HK-2 (cell line): ENCODE measurements around the gene CDH24.
A peak's percentile ranks its signal among the peaks of the same experiment; 100 is the strongest.

Experiments
- DNase-seq: peaks from one replicate; pipeline ENCODE4 v3.0.0-alpha.2; 2018; ENCODE audit not compliant: unreplicated experiment

The CDH24 gene

DNA sequence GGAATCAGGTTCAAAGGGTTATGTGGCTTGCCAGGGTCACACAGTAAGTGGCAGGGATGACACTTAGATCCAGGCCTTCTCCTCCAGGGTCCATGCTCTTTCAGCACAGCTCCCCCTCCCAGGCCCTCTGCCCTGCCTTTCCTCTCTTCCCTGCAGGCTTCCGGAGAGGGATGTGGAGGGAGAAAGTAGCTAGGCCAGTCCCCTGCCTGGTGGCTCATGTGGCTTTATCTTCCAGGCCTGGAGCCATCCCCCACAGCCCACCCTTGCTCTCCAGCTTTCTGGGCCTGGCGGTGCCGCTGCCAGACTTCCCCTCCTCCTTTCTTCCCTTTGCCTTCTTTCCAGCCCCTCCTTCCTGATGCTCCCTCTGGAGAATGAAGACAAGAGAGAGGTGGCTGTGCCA lies 13.6 kb downstream of the CDH24 start:
- no peak for DNase-seq

DNA sequence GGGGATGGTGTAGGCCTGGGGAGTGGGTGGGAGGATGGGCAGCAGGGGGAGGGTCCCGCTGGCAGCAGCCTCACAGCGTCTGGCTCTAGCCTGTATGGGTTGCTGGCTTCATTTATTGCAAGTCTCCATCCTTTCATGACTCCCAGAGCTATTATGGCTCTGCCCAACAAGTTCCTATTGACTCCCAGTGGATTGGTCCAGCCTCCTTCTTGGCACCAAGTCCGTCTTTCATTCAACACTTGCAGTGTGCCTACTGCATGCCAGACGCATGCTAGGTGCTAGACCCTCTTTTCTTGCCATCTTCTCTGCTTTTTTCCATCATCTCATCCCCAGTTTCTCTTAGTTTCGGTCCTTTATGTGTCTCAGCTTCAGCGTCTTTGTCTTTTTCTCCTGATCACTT lies 14.2 kb downstream of the CDH24 start:
- DNase-seq: no peak

DNA sequence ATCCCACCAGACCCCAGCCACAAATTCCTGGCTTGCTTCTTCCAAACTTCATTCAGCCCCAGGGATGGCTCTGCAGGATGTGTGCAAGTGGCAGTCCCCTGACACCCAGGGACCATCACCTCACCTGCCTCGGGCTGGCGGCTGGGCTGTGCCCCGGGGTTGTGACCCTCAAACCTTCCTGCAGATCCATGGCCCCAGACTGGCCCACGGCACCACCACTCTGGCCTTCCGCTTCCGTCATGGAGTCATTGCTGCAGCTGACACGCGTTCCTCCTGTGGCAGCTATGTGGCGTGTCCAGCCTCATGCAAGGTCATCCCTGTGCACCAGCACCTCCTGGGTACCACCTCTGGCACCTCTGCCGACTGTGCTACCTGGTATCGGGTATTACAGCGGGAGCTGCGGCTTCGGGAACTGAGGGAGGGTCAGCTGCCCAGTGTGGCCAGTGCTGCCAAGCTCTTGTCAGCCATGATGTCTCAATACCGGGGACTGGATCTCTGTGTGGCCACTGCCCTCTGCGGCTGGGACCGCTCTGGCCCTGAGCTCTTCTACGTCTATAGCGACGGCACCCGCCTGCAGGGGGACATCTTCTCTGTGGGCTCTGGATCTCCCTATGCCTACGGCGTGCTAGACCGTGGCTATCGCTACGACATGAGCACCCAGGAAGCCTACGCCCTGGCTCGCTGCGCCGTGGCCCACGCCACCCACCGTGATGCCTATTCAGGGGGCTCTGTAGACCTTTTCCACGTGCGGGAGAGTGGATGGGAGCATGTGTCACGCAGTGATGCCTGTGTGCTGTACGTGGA lies 15.0 kb downstream of the CDH24 start, which contains the start of gene PSMB11:
TSS of gene PSMB11 (plus strand) at position 51 of the 804 bp plus-strand sequence. CDS start at position 65, 14 bp downstream.
- DNase-seq: no peak

DNA sequence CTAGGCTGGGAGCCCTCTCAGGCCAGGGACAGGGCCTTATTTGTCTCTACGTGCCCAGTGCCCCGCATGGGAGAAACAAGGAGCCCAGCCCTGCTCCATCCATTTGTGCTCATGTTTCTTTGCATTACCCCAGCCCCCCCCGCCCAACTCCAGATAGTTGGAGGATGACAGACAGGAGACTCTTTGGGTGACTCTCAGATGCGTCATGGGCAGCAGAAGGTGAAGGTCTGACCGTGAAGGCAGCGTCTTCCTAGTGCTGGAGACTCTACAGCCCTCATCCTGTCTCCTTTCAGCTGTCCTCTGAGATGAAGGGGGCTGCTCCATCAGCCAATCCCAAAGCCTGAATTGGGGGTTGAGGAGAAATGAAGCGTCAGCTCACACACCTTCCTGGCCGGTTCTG lies 15.6 kb downstream of the CDH24 start:
- DNase-seq: no peak

DNA sequence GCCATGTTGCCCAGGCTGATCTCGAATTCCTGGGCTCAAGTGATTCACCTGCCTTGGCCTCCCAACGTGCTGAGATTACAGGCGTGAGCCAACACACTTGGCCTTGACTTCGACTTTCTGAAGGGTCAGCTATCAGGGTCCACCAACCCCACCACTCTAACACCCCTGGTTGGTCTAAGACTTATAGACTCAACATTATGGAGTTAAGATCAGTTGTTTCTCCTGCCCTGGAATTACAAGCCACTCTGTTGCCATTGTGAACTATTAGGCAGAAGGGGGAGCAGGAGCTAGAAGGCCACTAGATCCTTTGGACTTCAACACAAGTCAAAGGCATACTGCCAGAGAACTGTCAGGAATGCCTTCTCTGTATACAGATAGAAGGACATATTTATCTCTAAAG lies 17.2 kb downstream of the CDH24 start:
- DNase-seq: no peak

DNA sequence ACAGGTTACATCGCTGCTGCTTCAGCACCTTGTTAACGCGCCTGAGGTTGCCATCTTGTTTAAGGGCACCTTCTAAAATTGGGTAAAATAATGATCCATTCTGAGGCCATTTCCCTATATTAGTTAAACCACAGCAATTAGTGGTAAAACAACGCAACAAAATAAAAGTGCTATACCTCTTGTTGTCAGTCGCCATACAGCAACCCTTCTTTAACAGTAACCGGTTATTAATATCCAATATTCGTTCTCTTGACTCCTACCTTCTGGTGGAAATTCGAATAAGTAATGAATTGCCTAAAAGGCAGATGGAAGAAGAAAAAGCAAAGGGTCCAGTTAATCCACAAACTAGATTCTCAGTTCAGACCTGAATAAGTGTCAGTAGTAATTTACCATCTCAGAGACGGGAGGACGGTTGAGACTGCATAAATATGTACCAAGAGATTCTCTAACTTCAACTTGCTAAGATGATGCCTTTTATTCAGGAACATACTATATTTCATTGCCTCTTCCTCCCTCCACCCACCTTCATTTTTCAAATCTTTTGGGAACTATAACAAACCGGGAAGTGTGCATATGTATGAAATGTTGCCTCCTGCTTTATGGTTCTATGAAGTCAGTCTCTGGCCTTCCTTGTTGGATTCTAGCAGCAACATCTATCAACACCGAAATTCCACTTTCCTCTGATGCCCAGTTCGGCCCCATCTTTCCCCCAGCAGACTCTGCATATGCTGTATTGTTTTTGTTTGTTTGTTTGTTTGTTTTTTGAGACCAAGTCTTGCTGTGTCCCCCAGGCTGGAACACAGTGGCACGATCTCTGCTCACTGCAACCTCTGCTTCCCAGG lies 21.8 kb downstream of the CDH24 start:
- DNase-seq: no peak

DNA sequence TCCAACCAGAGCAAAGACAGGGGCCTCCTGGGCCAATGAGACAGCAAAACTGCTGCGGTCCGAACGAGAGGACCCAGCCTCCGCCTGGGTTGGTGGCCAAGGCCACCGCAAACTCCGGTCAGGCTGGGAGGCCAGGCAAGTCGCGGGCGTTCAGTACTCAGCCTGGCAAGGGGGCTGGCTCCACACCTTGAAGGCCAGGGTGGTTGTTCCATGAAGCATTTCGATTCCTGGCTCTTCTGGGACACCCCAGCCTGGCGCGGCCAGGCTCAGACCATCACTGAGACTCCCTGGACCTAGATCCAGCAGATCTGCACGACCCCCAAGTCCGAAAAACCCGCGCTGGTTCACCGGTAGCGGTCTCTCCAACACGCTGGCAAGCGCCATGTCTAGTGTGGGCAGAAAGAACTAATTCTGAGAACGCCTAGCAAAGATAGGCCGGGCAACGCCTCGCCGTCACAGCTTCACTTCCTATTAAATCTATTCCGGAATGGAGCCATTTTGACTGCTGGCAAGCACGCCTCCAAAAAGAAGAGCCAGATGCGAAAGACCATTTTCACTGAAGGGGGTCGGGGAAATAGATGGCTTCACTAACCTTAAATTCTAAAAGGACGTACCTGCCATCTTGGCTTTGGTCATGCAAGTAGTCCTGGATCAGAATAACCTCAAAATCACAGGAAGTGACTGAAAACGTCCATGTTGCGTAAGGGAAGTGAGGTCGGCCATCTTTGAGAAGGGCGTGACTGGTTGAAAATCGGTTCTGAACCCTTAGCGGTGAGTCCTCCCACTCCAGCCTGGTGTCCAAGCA lies 22.6 kb downstream of the CDH24 start, which contains the start of gene PSMB5:
TSS of gene PSMB5 (minus strand) at position 403 of the 805 bp plus-strand sequence. CDS start at position 384, 19 bp downstream.
- peak; percentile 84 for DNase-seq

DNA sequence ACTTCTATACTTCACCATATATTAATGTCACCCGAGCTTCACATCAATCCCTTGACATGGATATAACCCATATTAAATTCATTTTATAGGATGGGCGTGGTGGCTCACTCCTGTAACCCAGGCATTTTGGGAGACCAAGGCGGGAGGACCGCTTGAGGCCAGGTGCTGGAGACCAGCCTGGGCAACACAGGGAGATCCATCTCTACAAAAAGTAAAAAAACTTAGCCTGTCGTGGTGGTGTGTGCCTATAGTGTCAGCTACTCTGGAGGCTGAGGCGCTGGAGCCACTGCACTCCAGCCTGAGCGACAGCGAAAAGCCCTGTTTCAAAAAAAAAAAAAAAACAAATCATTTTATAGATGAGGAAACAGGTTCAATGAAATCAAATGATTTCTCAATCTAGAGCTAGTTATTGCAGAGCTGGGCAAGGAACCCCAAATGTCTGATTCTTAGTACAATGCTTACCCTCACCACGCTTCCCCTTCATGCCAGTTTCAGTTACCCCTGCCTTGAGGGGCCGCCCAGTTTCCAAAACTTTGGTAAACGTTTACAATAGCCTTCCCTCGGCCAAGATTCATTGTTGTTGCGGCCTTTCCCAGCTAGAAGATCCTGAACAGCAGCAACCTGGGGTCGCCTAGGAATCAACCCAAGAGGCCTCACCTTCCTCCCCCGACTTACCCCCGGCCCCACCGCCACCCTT lies 23.4 kb downstream of the CDH24 start:
- no peak for DNase-seq

DNA sequence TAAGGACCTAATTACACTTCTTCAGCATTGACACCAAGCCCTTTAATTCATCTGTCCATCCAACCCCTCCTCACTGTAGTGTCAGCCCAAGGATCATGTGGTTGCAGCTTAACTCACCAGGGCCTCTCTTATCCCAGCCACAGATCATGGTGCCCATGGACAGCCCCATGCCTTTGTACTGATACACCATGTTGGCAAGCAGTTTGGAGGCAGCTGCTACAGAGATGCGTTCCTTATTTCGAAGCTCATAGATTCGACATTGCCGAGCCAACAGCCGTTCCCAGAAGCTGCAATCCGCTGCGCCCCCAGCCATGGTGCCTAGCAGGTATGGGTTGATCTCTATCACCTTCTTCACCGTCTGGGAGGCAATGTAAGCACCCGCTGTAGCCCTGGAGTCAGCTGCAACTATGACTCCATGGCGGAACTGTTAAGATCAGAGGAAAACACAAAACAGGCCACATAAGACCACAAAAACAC lies 24.0 kb downstream of the CDH24 start:
- no peak for DNase-seq

DNA sequence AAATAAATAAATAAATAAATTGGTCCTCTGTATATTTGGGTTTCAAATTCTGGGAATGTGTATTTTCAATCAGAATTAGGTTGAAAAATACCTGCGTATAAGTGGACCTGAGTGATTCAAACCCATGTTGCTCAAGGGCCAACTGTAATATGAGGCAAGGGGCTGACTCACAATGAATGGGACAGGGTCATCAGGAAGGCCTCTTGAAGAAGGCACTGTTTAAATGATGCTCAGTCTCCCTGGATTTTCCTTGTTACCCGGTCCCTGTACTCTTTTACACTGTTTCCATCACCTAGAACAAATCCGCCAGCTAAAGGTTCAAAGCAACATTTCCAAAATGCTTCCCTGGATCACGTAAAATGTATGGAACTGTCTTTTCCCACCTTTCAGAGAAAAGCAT lies 26.4 kb downstream of the CDH24 start:
- DNase-seq: no peak

DNA sequence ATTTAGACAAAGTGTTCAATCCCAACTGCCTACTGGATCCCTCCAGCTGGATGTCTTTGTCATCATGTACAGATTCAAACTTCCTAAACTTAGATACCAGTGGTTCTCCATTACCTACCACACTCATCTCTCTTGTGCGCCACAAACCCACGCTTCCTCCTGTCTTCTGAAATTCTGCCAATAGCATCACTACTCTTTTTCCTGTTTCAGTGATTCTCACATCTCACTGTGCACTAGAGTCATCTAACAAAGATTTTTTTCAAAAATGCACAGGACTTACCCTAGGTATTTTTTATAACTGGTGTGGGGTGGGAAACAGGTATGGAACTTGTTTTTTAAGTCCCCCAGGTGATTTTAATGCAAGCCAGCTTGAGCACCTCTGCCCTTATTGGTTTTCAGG lies 28.5 kb downstream of the CDH24 start:
- DNase-seq: no peak

DNA sequence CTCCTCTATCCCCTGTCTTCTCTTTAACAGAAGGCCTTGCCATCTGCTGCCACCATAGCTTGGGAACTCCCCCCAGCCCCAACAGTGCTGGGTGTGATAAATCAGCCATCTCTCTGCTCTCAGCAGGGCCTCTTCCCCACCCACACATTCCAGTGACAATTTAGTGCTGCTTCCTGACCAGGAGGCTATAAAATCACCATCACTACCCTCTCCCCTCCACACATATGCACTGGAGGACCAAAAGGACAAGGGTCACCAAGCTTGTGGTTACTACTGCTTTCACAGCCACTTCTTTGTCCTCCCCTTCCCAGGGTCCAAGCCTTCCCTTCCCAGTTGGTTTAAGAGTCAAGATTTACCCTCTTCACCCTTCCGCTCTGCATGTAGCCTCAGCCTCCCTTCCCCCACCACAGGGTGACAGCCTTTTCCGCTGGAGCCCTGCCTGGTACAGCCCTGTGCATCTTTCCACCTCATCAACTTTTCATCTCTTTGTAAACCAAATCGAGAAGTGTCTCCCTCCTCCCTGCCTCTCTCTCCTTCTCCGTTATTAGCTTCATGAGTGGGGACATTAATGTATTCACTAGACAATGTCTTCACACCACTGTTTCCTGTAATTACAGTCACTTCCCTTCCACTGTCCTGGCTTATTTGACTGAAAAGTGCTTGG lies 32.0 kb downstream of the CDH24 start:
- DNase-seq: no peak

DNA sequence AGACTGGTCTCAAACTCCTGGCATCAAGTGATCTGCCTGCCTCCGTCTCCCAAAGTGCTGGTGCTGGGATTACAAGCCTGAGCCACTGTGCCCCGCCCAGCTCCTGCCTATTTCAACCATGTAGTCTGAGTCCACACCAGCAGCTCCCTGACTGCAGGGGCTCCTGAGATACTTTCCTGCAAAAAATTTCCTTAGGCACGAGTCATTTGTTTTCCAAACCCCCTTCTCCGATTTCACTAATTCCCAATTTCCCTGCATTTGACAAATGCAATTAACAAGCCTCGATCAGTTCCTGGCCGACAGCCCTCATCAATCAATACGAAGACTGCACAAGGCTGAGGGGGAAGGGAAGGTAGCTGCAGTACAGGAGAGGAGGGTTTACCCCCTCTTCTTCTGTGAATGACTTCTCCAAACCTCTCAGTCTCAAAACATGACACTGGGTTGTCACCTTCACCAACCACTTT lies 32.7 kb downstream of the CDH24 start:
- no peak for DNase-seq

DNA sequence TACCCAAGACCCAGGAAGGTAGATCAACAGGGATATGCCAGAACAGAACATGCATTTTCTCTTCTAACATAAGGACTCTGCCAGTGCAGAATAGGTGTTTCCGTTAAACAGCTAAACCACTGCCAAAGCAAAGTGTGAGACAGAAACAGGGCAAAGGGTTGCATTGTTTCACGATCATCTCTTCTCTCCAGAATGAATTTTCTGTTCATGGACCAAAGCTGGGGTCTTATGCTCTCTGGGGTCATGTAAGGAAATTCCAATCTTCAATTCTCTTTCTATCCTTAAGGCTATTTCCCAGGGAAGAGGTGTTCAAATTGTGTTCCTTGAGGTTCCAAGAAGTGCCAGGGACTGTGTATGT lies 33.5 kb downstream of the CDH24 start:
- no peak for DNase-seq

DNA sequence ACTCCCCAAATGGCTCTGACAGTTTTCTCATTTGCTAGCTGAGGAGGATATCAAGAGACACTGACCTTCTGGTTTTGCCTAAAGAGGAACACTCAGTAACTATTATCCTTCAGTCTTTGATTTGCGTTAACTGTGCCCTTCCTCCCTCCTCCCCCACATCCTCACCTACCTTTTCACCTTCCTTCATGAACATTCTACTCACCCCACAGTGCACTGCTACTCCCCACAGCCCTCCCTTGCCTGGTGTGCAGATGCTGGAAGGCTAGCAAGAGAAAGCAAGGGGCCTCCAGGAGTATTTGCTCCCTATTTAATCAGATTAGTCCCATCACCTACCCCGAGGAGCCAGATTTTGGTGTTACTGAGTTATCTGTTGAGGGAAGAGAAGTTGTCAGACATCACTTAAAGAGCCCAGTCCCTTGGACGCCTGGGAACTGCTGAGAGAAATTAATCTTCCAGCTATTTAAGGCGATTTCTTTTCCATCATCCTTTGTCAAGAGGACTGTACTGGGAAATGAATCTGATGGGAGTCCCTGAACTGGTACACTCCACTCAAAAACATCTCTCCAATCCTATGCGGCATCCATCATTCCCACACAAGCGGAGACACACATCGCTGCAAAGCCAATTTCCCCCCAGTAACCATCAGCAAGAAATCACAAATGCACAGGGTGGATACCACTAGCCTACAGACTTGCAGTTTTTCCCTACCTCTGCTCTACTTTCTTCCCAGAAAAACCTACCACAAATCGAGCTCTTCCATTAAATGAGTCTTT lies 34.1 kb downstream of the CDH24 start:
- no peak for DNase-seq

DNA sequence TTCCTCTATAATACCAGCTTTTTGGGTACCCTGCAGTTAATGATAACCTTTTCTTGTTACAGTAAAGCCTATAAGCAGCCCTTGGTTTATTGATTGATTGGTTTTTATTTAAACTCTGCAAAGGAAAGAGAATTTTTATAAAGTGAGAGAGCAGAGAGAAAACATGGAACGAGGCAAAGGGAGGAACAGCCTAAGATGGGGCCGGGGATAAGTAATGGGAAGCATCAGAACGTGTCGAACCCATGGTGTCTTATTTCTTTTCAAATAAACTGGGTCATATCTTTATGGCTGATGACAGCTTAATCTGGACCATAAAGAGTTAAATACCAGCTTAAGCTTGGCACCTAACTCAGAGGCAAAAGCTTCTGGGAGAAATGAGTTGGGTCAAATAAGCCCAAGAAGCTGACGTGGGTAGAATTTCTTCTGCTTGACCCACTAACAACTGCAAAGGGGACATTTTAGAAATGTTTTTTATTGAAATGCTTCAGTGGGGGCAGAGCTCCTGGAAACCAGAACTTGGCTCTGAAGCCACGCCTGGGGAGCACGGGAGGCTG lies 35.4 kb downstream of the CDH24 start:
- DNase-seq: no peak

DNA sequence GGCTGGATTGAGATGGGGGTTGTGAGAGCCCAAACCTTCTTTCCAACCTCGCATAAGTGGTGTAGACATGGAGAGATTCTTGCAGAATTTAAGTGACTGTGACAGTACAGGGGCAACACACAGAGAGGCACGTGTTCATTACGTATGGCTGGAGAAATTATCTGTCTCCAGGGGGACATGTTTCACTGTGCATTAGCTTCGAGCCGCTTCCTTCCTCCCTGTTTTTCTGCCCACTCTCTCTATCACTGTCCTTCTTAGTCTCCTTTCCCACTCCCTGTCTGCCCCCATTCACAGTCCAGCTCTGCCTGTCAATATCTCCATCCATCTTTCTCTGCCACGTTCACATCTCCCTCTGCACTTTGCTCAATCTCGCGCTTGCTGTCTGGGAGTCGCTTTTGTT lies 35.9 kb downstream of the CDH24 start:
- no peak for DNase-seq

DNA sequence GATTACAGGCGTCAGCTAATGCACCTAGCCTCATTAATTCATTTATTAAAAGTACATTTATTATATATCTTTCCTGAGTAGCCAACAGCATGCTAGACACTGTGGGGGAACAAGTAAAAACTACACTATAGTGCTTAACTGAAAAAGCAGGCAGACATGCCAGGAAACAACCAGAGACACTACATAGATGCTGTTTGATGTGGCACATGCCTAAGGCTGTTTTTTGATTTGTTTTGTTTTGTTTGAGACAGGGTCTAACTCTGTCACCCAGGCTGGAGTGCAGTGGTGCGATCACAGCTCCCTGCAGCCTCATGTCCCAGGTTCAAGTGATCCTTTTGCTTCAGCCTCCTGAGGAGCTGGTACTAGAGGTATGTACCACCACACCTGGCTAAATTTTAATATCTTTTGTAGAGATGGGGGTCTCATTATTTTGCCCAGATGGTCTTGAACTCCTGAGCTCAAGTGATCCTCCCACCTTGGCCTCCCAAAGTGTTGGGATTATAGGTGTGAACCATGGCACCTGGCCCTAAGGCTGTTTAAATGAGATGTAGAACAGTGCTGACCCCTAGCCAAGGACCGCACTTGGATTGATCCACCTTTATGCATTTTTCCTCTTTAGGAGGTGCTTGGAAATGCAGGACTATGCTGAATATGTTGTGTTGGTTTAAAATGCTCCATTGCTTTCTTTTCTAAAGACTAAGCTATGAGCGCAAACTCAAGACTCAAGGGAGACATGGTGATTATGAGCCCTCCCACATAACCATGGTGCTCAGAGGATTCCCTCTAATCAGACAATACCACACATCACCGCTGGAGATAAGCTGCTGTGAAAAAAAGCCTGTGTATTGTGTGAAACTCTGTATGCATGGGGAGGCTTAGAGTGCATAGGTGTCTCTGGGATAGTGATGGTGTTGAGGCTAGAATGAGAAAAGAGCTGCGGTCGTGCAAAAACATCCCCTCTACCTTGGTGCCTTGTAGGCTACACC lies 36.9 kb downstream of the CDH24 start:
- DNase-seq: no peak
